ENCODE results near the gene MCRS1. TPM values are rescaled to one million over a fixed set of nuclear protein-coding genes. Genes with fewer than 3 reads are reported as not detected.
"Not testable (repeated sequence)": the region's sequence is repeated elsewhere in the genome, so short reads cannot be mapped to it uniquely, and the experiment has no call there.

The MCRS1 gene
- total and polyA plus RNA-seq, 2 donors (not counting 3 experiments of a cell fraction or from before 2014, with no cell fraction given): 71.1 to 99.3 TPM

- FAIRE-seq (no peak), DNase-seq (ENCODE audit: low read depth, low spot score) (no peak)
- CTCF ChIA-PET: interaction anchor here (0.9 to 11.1 kb wide), 11 partner anchors 8 to 182 kb away, joined by 3 to 679 read pairs (median 18); partner anchors contain the start of gene SPATS2
- Histone ChIP-seq H4K20me1 (replicated peaks; ENCODE audit: control insufficient read depth, extremely low read depth, insufficient read depth, low read length) (no peaks in the 10 kb centered on the region), H3K27ac (ENCODE audit: insufficient read depth, low read depth, low read length) (no peak overlapping the region), H3K4me1 (ENCODE audit: control insufficient read depth, extremely low read depth, insufficient read depth, low read length) (peaks cover 38% of the 10 kb centered on the region), H3K4me3 (replicated peaks in 1 of 3; ENCODE audit: insufficient read depth in 1 of 3, low read depth in 1 of 3, low read length in 3 of 3) (no peak overlapping the region), H3K9me3 (replicated peaks; ENCODE audit: control insufficient read depth, insufficient read depth, low read length) (no peaks in the 10 kb centered on the region), H3K27me3 (ENCODE audit: control insufficient read depth in 2 of 2, insufficient read depth in 2 of 2, low read length in 2 of 2) (no peaks in the 10 kb centered on the region), H3K9me1 (replicated peaks; ENCODE audit: control insufficient read depth, extremely low read depth, insufficient read depth, low read length) (no peaks in the 10 kb centered on the region), H2AFZ (ENCODE audit: low read depth, low read length) (no peak overlapping the region), H3K4me2 (ENCODE audit: insufficient read depth, low read length) (no peak overlapping the region), H3K79me2 (ENCODE audit: control insufficient read depth, insufficient read depth, low read length) (peaks cover 6% of the 10 kb centered on the region), H3K9ac (replicated peaks; ENCODE audit: extremely low read depth, insufficient read depth, low read length) (no peak overlapping the region), H3K36me3 (ENCODE audit: control insufficient read depth in 2 of 2, extremely low read depth in 1 of 2, insufficient read depth in 2 of 2, low read length in 2 of 2) (peaks cover 2 to 9% of the 10 kb centered on the region in 2 experiments)
- intact Hi-C loops (cut with micrococcal nuclease) (loop anchor here (10.0 kb wide), 1 partner anchor 228 kb away; no protein-coding TSS in a partner anchor), dilution Hi-C loops (cut with MboI; ENCODE audit: extremely low pct_ligation_motif_present, low sequenced_read_pairs) (loop anchor here (25.0 kb wide), 1 partner anchor 150 kb away; the partner anchor contains the start of gene SPATS2)
- no TSS peak for BruUV-seq (replicated peaks)
- POLR2A ChIA-PET: interaction anchor here (1.0 to 2.1 kb wide), 2 partner anchors 9 to 145 kb away, joined by 3 to 10 read pairs; partner anchors contain the start of gene SPATS2
- TF ChIP-seq POLR2A (IDR thresholded peaks at IDR 0.05; ENCODE audit: low read depth, low read length): no peak
- no peak for TF ChIP-seq MAX (IDR thresholded peaks at IDR 0.05; ENCODE audit: insufficient read depth, insufficient read length)
Observed at GRCh38 chr12:49512546-49512945, 55.4 kb downstream of the MCRS1 start.

- ChIA-PET POLR2A (no interaction called here), CTCF (interaction anchor here (0.6 to 11.1 kb wide), 14 partner anchors 18 to 223 kb away, joined by 3 to 679 read pairs (median 4); partner anchors contain the start of genes DNAJC22 and SPATS2)
- H3K79me2 ChIP-seq (ENCODE audit: control insufficient read depth, insufficient read depth, low read length): peaks cover 6% of the 10 kb centered on the region
- DNase-seq (ENCODE audit: low read depth, low spot score) (no peak), FAIRE-seq (no peak)
- dilution Hi-C loops (cut with MboI; ENCODE audit: extremely low pct_ligation_motif_present, low sequenced_read_pairs) (loop anchor here (25.0 kb wide), 1 partner anchor 149 kb away; the partner anchor contains the start of gene SPATS2), intact Hi-C loops (cut with micrococcal nuclease) (loop anchor here (1.0 to 10.0 kb wide), 2 partner anchors 144 to 227 kb away; partner anchors contain the start of gene SPATS2)
- H3K4me2 ChIP-seq (ENCODE audit: insufficient read depth, low read length): no peak overlapping the region
- H4K20me1 ChIP-seq (replicated peaks; ENCODE audit: control insufficient read depth, extremely low read depth, insufficient read depth, low read length): no peaks in the 10 kb centered on the region
- no peak overlapping the region for H3K9ac ChIP-seq (replicated peaks; ENCODE audit: extremely low read depth, insufficient read depth, low read length)
- no peaks in the 10 kb centered on the region for H3K27me3 ChIP-seq (ENCODE audit: control insufficient read depth in 2 of 2, insufficient read depth in 2 of 2, low read length in 2 of 2)
- TF ChIP-seq EZH2 (IDR thresholded peaks at IDR 0.05; ENCODE audit: borderline replicate concordance, low read depth, low read length, severe bottlenecking) (no peak), POLR2A (IDR thresholded peaks at IDR 0.05; ENCODE audit: low read depth, low read length) (no peak)
- H2AFZ ChIP-seq (ENCODE audit: low read depth, low read length): no peak overlapping the region
- H3K9me3 ChIP-seq (replicated peaks; ENCODE audit: control insufficient read depth, insufficient read depth, low read length): no peaks in the 10 kb centered on the region
- no peaks in the 10 kb centered on the region for H3K9me1 ChIP-seq (replicated peaks; ENCODE audit: control insufficient read depth, extremely low read depth, insufficient read depth, low read length)
- no peak overlapping the region for H3K4me3 ChIP-seq (replicated peaks in 1 of 3; ENCODE audit: insufficient read depth in 1 of 3, low read depth in 1 of 3, low read length in 3 of 3)
- peaks cover 0 to 4% of the 10 kb centered on the region in 2 experiments for H3K36me3 ChIP-seq (ENCODE audit: control insufficient read depth in 2 of 2, extremely low read depth in 1 of 2, insufficient read depth in 2 of 2, low read length in 2 of 2)
- H3K4me1 ChIP-seq (ENCODE audit: control insufficient read depth, extremely low read depth, insufficient read depth, low read length): peaks cover 49% of the 10 kb centered on the region
- no TSS peak for BruUV-seq (replicated peaks)
- peak overlapping the region; percentile 6 for H3K27ac ChIP-seq (ENCODE audit: insufficient read depth, low read depth, low read length)
Observed at GRCh38 chr12:49511410-49511809, 56.5 kb downstream of the MCRS1 start.

GRCh38 chr12:49509681-49510080 lies 58.3 kb downstream of the MCRS1 start:
- H3K27me3 ChIP-seq (ENCODE audit: control insufficient read depth in 2 of 2, insufficient read depth in 2 of 2, low read length in 2 of 2); H3K27ac ChIP-seq (ENCODE audit: insufficient read depth, low read depth, low read length); H2AFZ ChIP-seq (ENCODE audit: low read depth, low read length); H3K9me1 ChIP-seq (replicated peaks; ENCODE audit: control insufficient read depth, extremely low read depth, insufficient read depth, low read length); DNase-seq (ENCODE audit: low read depth, low spot score); H3K79me2 ChIP-seq (ENCODE audit: control insufficient read depth, insufficient read depth, low read length); FAIRE-seq; H3K9me3 ChIP-seq (replicated peaks; ENCODE audit: control insufficient read depth, insufficient read depth, low read length); BruUV-seq (replicated peaks); H3K9ac ChIP-seq (replicated peaks; ENCODE audit: extremely low read depth, insufficient read depth, low read length); H4K20me1 ChIP-seq (replicated peaks; ENCODE audit: control insufficient read depth, extremely low read depth, insufficient read depth, low read length); H3K36me3 ChIP-seq (ENCODE audit: control insufficient read depth in 2 of 2, extremely low read depth in 1 of 2, insufficient read depth in 2 of 2, low read length in 2 of 2); H3K4me3 ChIP-seq (replicated peaks in 1 of 3; ENCODE audit: insufficient read depth in 1 of 3, low read depth in 1 of 3, low read length in 3 of 3); H3K4me2 ChIP-seq (ENCODE audit: insufficient read depth, low read length): not testable (repeated sequence)
- peaks cover 57% of the 10 kb centered on the region for H3K4me1 ChIP-seq (ENCODE audit: control insufficient read depth, extremely low read depth, insufficient read depth, low read length)
- dilution Hi-C loops (cut with MboI; ENCODE audit: extremely low pct_ligation_motif_present, low sequenced_read_pairs) (loop anchor here (25.0 kb wide), 1 partner anchor 147 kb away; the partner anchor contains the start of gene SPATS2), intact Hi-C loops (cut with micrococcal nuclease) (loop anchor here (10.0 kb wide), 1 partner anchor 225 kb away; no protein-coding TSS in a partner anchor)
- POLR2A ChIA-PET: interaction anchor here (0.6 kb wide), 1 partner anchor 232 kb away, joined by 3 read pairs; the partner anchor contains the start of gene TMBIM6
- CTCF ChIA-PET: interaction anchor here (0.9 to 11.1 kb wide), 2 partner anchors 147 to 162 kb away, joined by 4 to 679 read pairs; partner anchors contain the start of gene SPATS2
